HepG2 (cell line): Measurements from ENCODE around the gene CRAMP1. TPM values are rescaled to one million over a fixed set of nuclear protein-coding genes. Genes with fewer than 3 reads are reported as not detected.

Source experiments
- CEBPB ChIP-seq: IDR thresholded peaks from 2 replicates; pipeline ENCODE4 v1.6.1; 2011; ENCODE audit warnings: low read depth, low read length, improper control_type of control experiment, borderline replicate concordance
- MIER3 ChIP-seq: IDR thresholded peaks from 2 replicates; pipeline ENCODE4 v1.6.1; 2016; ENCODE audit warnings: missing compliant biosample characterization, borderline replicate concordance
- MIXL1 ChIP-seq: IDR thresholded peaks from 2 replicates; pipeline ENCODE4 v1.6.1; 2016
- MTA1 ChIP-seq: sonication (generic); formaldehyde crosslinking; IDR thresholded peaks from 2 replicates; pipeline ENCODE4 v1.4.0; 2020; ENCODE audit warnings: missing genetic modification reagents, mild to moderate bottlenecking, borderline replicate concordance
- MXI1 ChIP-seq: IDR thresholded peaks from 3 replicates; pipeline ENCODE4 v1.6.1; 2012; ENCODE audit warnings: low read depth, low read length, inconsistent platforms, borderline replicate concordance
- NCOA5 ChIP-seq: sonication (generic); formaldehyde crosslinking; IDR thresholded peaks from 2 replicates; pipeline ENCODE4 v1.4.0; 2020; ENCODE audit warnings: missing genetic modification reagents
- NFE2 ChIP-seq: sonication (generic); formaldehyde crosslinking; IDR thresholded peaks from 2 replicates; pipeline ENCODE4 v1.4.0; 2020; ENCODE audit warnings: missing genetic modification reagents
- NONO ChIP-seq, 2 experiments: fragments of 450-650 bp in 1 of 2; sonication (generic) in 1 of 2; formaldehyde crosslinking in 1 of 2; IDR thresholded peaks in 1 of 2; conservative IDR thresholded peaks in 1 of 2; 2 replicates each; pipeline versions ENCODE4 v1.6.1 to v1.8.0; 2017 to 2022; ENCODE audit warnings: mild to moderate bottlenecking in 1 of 2, missing genetic modification reagents in 1 of 2, moderate library complexity in 1 of 2
- PLSCR1 ChIP-seq: sonication (generic); formaldehyde crosslinking; IDR thresholded peaks from 2 replicates; pipeline ENCODE4 v1.5.0; 2020; ENCODE audit warnings: missing genetic modification reagents, mild to moderate bottlenecking, borderline replicate concordance
- POLR2A ChIP-seq, 2 experiments: IDR thresholded peaks; 2 replicates each; pipeline ENCODE4 v1.6.1; 2011; ENCODE audit warnings: low read depth in 2 of 2, low read length in 2 of 2, mild to moderate bottlenecking in 1 of 2, moderate library complexity in 1 of 2; ENCODE audit not compliant: insufficient read depth in 1 of 2
- SRSF4 ChIP-seq: fragments of 200-400 bp; formaldehyde crosslinking; IDR thresholded peaks from one replicate; pipeline ENCODE4 v1.6.1; 2018; ENCODE audit warnings: mild to moderate bottlenecking, low read depth, low read length, moderate library complexity; ENCODE audit not compliant: poor library complexity, severe bottlenecking
- TRIM22 ChIP-seq: fragments of 450-650 bp; IDR thresholded peaks from 2 replicates; pipeline ENCODE4 v1.6.1; 2017
- ZBED4 ChIP-seq: sonication (generic); formaldehyde crosslinking; IDR thresholded peaks from 2 replicates; pipeline ENCODE4 v1.4.0; 2020; ENCODE audit warnings: missing genetic modification reagents, borderline replicate concordance
- ZBTB7A ChIP-seq: sonication (generic); formaldehyde crosslinking; IDR thresholded peaks from 2 replicates; pipeline ENCODE4 v1.8.0; 2022; ENCODE audit warnings: mild to moderate bottlenecking, missing genetic modification reagents
- ZFP37 ChIP-seq: sonication (generic); formaldehyde crosslinking; IDR thresholded peaks from 2 replicates; pipeline ENCODE4 v1.4.0; 2020; ENCODE audit warnings: missing genetic modification reagents, borderline replicate concordance
- ZFP82 ChIP-seq: sonication (generic); formaldehyde crosslinking; IDR thresholded peaks from 2 replicates; pipeline ENCODE4 v1.5.1; 2020; ENCODE audit warnings: mild to moderate bottlenecking, missing genetic modification reagents, borderline replicate concordance
- ZMYM4 ChIP-seq: sonication (generic); formaldehyde crosslinking; IDR thresholded peaks from 2 replicates; pipeline ENCODE4 v1.8.1; 2023; ENCODE audit warnings: mild to moderate bottlenecking, missing genetic modification reagents
- ZNF235 ChIP-seq: sonication (generic); formaldehyde crosslinking; IDR thresholded peaks from 2 replicates; pipeline ENCODE4 v1.8.1; 2023; ENCODE audit warnings: mild to moderate bottlenecking, missing genetic modification reagents, borderline replicate concordance
- ZNF331 ChIP-seq: sonication (generic); formaldehyde crosslinking; IDR thresholded peaks from 2 replicates; pipeline ENCODE4 v1.4.0; 2020; ENCODE audit warnings: missing genetic modification reagents
- ZNF484 ChIP-seq: sonication (generic); formaldehyde crosslinking; IDR thresholded peaks from 2 replicates; pipeline ENCODE4 v1.5.1; 2020; ENCODE audit warnings: mild to moderate bottlenecking, low read depth, missing genetic modification reagents, borderline replicate concordance
- ZNF552 ChIP-seq: sonication (generic); formaldehyde crosslinking; IDR thresholded peaks from 2 replicates; pipeline ENCODE4 v1.9.0; 2022; ENCODE audit warnings: missing genetic modification reagents, mild to moderate bottlenecking, borderline replicate concordance
- ZNF605 ChIP-seq: sonication (generic); formaldehyde crosslinking; IDR thresholded peaks from 2 replicates; pipeline ENCODE4 v1.8.0; 2022; ENCODE audit warnings: mild to moderate bottlenecking, missing genetic modification reagents
- ZNF652 ChIP-seq: IDR thresholded peaks from 2 replicates; pipeline ENCODE4 v1.6.1; 2016; ENCODE audit warnings: low read depth, borderline replicate concordance
- ZNF788 ChIP-seq: sonication (generic); formaldehyde crosslinking; IDR thresholded peaks from 2 replicates; pipeline ENCODE4 v1.5.0; 2020; ENCODE audit warnings: mild to moderate bottlenecking, missing genetic modification reagents, borderline replicate concordance
- ZNF83 ChIP-seq: sonication (generic); formaldehyde crosslinking; IDR thresholded peaks from 2 replicates; pipeline ENCODE4 v1.4.0; 2020; ENCODE audit warnings: missing genetic modification reagents, mild to moderate bottlenecking, borderline replicate concordance
- polyA plus RNA-seq, 8 experiments: library from polyadenylated mRNA; depleted of rRNA in 3 of 8; stranded (reverse) in 7 of 8; unstranded in 1 of 8; fragments of >200 nt; fragmentation: Illumina TruSeq in 4 of 8; extraction: Trizol in 4 of 8; gene quantifications; 2 replicates each; pipeline versions ENCODE4 v1.2.1 to v1.2.3, GENCODE V29; 2011 to 2016; ENCODE audit warnings: low read depth in 4 of 8, missing spikeins in 1 of 8, mixed read lengths in 1 of 8; ENCODE audit not compliant: insufficient read depth in 1 of 8
- total RNA-seq, 5 experiments: library from RNA; depleted of rRNA; stranded (reverse); fragments of >200 nt; fragmentation: Illumina TruSeq; extraction: Trizol; gene quantifications; 2 replicates each; pipeline ENCODE4 v1.2.3, GENCODE V29; 2016; ENCODE audit warnings: low read depth in 1 of 5

CRAMP1 gene
- total and polyA plus RNA-seq, 2 of the 13 experiments (the other 11 are each of a cell fraction or from before 2014, with no cell fraction given), result 6.8 to 9.7 TPM

- no peak for TF ChIP-seq ZBED4
- TF ChIP-seq ZNF552 (CRISPR knock-in tag), result 0 out of 2 replicates have a peak, but pooled peaks have one; percentile 85
- TF ChIP-seq ZMYM4, result no peak
- TF ChIP-seq ZBTB7A (CRISPR knock-in tag), result peak; percentile 81
- TF ChIP-seq ZNF484, result no peak
- no peak for TF ChIP-seq ZFP37 (CRISPR knock-in tag)
- TF ChIP-seq ZNF605 (CRISPR knock-in tag), result no peak
- no peak for TF ChIP-seq TRIM22
- no peak for TF ChIP-seq MIER3 (CRISPR knock-in tag)
- no peak for TF ChIP-seq POLR2A (IDR thresholded peaks at IDR 0.05; ENCODE audit: insufficient read depth in 1 of 2, low read depth in 2 of 2, low read length in 2 of 2)
- no peak for TF ChIP-seq ZFP82 (CRISPR knock-in tag)
- TF ChIP-seq ZNF235 (CRISPR knock-in tag), result no peak
- TF ChIP-seq CEBPB, result peak; percentile 35; the same call in 1 of the 2 replicates
- no peak for TF ChIP-seq NFE2
- no peak for TF ChIP-seq ZNF788 (CRISPR knock-in tag)
- no peak for TF ChIP-seq ZNF331
- TF ChIP-seq NONO (IDR thresholded peaks at IDR 0.05), result no peak
- TF ChIP-seq NONO (CRISPR knock-in tag; conservative IDR thresholded peaks at IDR 0.05), result 0 out of 2 replicates have a peak, but pooled peaks have one; percentile 32
- TF ChIP-seq MTA1 (CRISPR knock-in tag), result peak; percentile 50; the same call in 1 of the 2 replicates
- TF ChIP-seq MXI1, result no peak
- TF ChIP-seq PLSCR1, result no peak
- TF ChIP-seq ZNF83 (CRISPR knock-in tag), result no peak
- no peak for TF ChIP-seq ZNF652
- TF ChIP-seq MIXL1 (CRISPR knock-in tag), result no peak
- no peak for TF ChIP-seq SRSF4
- TF ChIP-seq NCOA5, result no peak
Measured at GRCh38 chr16:1710811-1711507, 98.8 kb downstream of the CRAMP1 start (continued).
